ENCODE data around the gene PHF10. TPM values are rescaled to one million over a fixed set of nuclear protein-coding genes. Genes with fewer than 3 reads are reported as not detected.

Gene PHF10
- total RNA-seq, 4 donors from 2014 or later: 36.2 to 121 (median 67.5) TPM

DNA sequence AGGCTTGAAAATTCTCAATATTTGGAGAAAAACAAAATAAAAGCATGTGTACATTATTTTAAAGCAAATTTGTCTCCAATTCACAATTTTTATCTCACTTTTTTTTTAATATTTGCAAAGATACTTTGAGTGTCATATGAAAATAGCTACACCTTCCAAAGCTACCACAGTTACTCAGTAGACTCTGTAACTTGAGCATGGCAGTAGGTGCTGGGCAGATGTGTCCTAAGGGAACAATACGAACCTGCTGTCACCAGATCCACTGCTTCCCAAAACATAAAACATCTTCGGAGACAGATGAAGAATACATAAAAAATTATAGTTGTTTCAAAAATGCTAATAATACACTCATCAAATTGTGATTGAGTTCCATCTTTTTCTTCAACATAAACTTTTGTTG, 33.0 kb downstream of the PHF10 start:
- TF ChIP-seq, protein P1, sequence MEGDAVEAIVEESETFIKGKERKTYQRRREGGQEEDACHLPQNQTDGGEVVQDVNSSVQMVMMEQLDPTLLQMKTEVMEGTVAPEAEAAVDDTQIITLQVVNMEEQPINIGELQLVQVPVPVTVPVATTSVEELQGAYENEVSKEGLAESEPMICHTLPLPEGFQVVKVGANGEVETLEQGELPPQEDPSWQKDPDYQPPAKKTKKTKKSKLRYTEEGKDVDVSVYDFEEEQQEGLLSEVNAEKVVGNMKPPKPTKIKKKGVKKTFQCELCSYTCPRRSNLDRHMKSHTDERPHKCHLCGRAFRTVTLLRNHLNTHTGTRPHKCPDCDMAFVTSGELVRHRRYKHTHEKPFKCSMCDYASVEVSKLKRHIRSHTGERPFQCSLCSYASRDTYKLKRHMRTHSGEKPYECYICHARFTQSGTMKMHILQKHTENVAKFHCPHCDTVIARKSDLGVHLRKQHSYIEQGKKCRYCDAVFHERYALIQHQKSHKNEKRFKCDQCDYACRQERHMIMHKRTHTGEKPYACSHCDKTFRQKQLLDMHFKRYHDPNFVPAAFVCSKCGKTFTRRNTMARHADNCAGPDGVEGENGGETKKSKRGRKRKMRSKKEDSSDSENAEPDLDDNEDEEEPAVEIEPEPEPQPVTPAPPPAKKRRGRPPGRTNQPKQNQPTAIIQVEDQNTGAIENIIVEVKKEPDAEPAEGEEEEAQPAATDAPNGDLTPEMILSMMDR (IDR thresholded peaks at IDR 0.05): no peak
- no peak for TF ChIP-seq POLR2A (IDR thresholded peaks at IDR 0.05)
- H3K4me3 ChIP-seq: no peak overlapping the region
- H3K9me3 ChIP-seq: peaks cover 0 to 7% of the 10 kb centered on the region in 2 donors
- no peak overlapping the region for H3K27ac ChIP-seq
- no peaks in the 10 kb centered on the region for H3K27me3 ChIP-seq
- no peak for DNase-seq
- H3K36me3 ChIP-seq: no peaks in the 10 kb centered on the region
- intact Hi-C loops (cut with DNase I; ENCODE audit: low total_unique reads): no loop called here
- H3K4me1 ChIP-seq: no peaks in the 10 kb centered on the region

DNA sequence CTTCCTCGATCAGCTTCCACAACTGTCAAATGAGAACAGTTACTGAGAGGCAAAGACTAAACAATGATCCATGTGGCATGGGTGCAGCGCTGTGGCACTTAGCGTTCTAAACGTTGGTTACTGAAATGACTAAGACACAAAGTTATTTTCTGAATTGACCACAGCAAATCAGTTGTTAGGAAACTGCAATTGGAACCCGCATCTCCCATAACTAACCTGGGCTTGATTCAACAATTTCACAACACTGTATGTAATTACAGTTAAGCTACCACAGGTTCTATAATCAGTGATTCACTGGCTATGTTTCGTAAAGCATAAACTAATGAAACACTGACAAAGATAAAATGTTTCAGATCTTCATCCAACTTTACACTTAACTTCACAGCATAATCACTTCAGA, 35.0 kb downstream of the PHF10 start:
- peaks cover 0 to 19% of the 10 kb centered on the region in 2 donors for H3K9me3 ChIP-seq
- no peak overlapping the region for H3K4me3 ChIP-seq
- no peak for DNase-seq
- no peak overlapping the region for H3K27ac ChIP-seq
- no peaks in the 10 kb centered on the region for H3K36me3 ChIP-seq
- no peak for TF ChIP-seq POLR2A (IDR thresholded peaks at IDR 0.05)
- TF ChIP-seq, protein P1 (IDR thresholded peaks at IDR 0.05): no peak
- intact Hi-C loops (cut with DNase I; ENCODE audit: low total_unique reads): no loop called here
- H3K4me1 ChIP-seq: no peaks in the 10 kb centered on the region
- H3K27me3 ChIP-seq: no peaks in the 10 kb centered on the region

DNA sequence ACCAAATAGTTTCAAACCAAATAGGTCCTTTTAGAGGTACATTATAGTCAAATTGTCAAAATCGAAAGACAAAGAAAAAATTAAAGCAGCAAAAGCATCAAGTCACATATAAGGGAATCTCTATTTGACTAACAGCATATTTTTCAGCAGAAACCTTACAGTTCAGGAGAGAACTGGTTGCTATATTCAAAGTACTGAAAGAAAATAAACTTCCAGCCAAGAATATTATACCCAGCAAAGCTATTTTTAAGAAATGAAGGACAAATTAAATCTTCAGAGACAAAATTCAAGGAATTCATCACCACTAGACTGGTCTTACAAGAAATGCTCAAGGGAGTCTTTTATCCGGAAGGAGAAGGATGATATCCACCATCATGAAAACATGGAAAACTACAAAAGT, 38.4 kb downstream of the PHF10 start:
- H3K27me3 ChIP-seq: no peaks in the 10 kb centered on the region
- no peak overlapping the region for H3K4me3 ChIP-seq
- peaks cover 0 to 19% of the 10 kb centered on the region in 2 donors for H3K9me3 ChIP-seq
- TF ChIP-seq, protein P1 (IDR thresholded peaks at IDR 0.05): no peak
- TF ChIP-seq POLR2A (IDR thresholded peaks at IDR 0.05): no peak
- no peak for DNase-seq
- H3K27ac ChIP-seq: no peak overlapping the region
- intact Hi-C loops (cut with DNase I; ENCODE audit: low total_unique reads): no loop called here
- no peaks in the 10 kb centered on the region for H3K4me1 ChIP-seq
- no peaks in the 10 kb centered on the region for H3K36me3 ChIP-seq

DNA sequence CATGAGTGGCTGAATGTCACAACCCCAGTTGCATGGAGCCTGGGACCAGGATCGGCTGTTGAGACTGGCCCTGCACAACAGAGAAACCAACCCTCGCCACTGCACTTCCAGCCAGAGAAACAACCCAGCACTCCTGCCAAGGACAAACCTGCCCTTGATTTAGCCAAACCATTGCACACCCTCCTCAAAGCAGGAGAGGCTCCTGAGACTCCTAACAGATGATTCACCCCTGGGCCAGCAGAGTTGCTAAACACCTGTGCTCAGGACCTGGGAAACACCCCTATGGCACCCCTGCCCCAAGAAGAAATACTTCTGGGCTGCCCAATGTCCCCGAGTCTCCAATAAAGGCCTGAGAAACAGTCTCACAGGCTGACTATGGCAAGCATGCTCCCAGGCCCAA, 40.2 kb downstream of the PHF10 start:
- Histone ChIP-seq H3K36me3 (no peaks in the 10 kb centered on the region), H3K27ac (no peak overlapping the region), H3K4me1 (no peaks in the 10 kb centered on the region), H3K4me3 (no peak overlapping the region), H3K27me3 (no peaks in the 10 kb centered on the region), H3K9me3 (peaks cover 0 to 19% of the 10 kb centered on the region in 2 donors)
- intact Hi-C loops (cut with DNase I; ENCODE audit: low total_unique reads): no loop called here
- no peak for TF ChIP-seq POLR2A (IDR thresholded peaks at IDR 0.05)
- TF ChIP-seq, protein P1 (IDR thresholded peaks at IDR 0.05): no peak
- no peak for DNase-seq

DNA sequence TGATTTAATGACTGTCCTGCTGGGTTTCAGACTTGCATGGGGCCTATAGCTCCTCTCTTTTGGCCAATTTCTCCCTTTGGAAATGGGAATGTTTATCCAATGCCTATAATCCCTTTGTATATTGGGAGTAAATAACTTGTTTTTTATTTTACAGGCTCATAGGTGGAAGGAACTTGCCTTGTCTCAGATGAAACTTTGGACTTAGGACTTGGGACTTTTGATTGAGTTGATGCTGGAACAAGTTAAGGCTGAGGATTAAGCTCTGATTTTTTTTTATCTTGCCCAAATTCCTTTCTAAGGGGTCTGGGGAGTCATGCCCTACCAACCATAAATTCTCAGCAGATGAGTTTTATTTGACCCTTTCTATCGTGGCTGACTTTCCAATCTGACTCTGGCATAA, 46.0 kb downstream of the PHF10 start:
- Histone ChIP-seq H3K27me3 (no peaks in the 10 kb centered on the region), H3K4me1 (no peaks in the 10 kb centered on the region), H3K9me3 (no peaks in the 10 kb centered on the region), H3K27ac (no peak overlapping the region), H3K36me3 (no peaks in the 10 kb centered on the region), H3K4me3 (no peak overlapping the region)
- DNase-seq: no peak
- no peak for TF ChIP-seq POLR2A (IDR thresholded peaks at IDR 0.05)
- TF ChIP-seq, protein P1 (IDR thresholded peaks at IDR 0.05): no peak
- intact Hi-C loops (cut with DNase I; ENCODE audit: low total_unique reads): no loop called here

All from uterus (tissue), 4 donors.